A673 (cell line): ENCODE results near the gene EHD4. TPM values are rescaled to one million over a fixed set of nuclear protein-coding genes. Genes with fewer than 3 reads are reported as not detected.

Experiments
- BruUV-seq: library from RNA; stranded (reverse); fragments of 400-500 nt; replicated peaks from 2 replicates; lab custom pipeline; 2021; lab: Mats Ljungman, UMichigan
- CTCF ChIA-PET: fragments of 300-600 bp; sonication (Branson Sonifier 250); formaldehyde crosslinking; loops from one replicate; lab custom pipeline; 2022; ENCODE audit warnings: antibody characterized with exemption; lab: Charles Lee
- POLR2A ChIA-PET: fragments of 300-600 bp; sonication (Branson Sonifier 250); formaldehyde crosslinking; loops from one replicate; lab custom pipeline; 2022; ENCODE audit warnings: antibody characterized with exemption; ENCODE audit not compliant: low non-redundant PET; lab: Charles Lee
- DNase-seq: peaks from one replicate; pipeline ENCODE4 v3.0.0-alpha.2; 2015; ENCODE audit warnings: low spot score
- H3K27ac ChIP-seq: fragments of 200-600 bp; sonication (generic); 2 replicates; pipeline ENCODE4 v1.5.1; 2016; ENCODE audit warnings: mixed run types, low read depth, mild to moderate bottlenecking, mixed read lengths, antibody characterized with exemption, low read length; ENCODE audit not compliant: poor library complexity, severe bottlenecking
- H3K27me3 ChIP-seq: fragments of 200-600 bp; sonication (generic); replicated peaks from 2 replicates; pipeline ENCODE4 v1.6.1; 2017; ENCODE audit warnings: mixed run types, low read depth, mild to moderate bottlenecking, mixed read lengths, antibody characterized with exemption, low read length; ENCODE audit not compliant: insufficient read depth, poor library complexity
- H3K36me3 ChIP-seq: fragments of 200-600 bp; sonication (generic); 2 replicates; pipeline ENCODE4 v1.6.1; 2016; ENCODE audit warnings: mixed run types, mild to moderate bottlenecking, mixed read lengths, antibody characterized with exemption, low read length; ENCODE audit not compliant: insufficient read depth, poor library complexity, severe bottlenecking
- H3K4me1 ChIP-seq: fragments of 200-600 bp; sonication (generic); 2 replicates; pipeline ENCODE4 v1.6.1; 2017; ENCODE audit warnings: mixed run types, mild to moderate bottlenecking, mixed read lengths, antibody characterized with exemption, low read length; ENCODE audit not compliant: insufficient read depth, poor library complexity, severe bottlenecking
- H3K4me3 ChIP-seq: fragments of 200-600 bp; sonication (generic); 2 replicates; pipeline ENCODE4 v1.5.1; 2016; ENCODE audit warnings: low read depth, mixed run types, mild to moderate bottlenecking, mixed read lengths, low read length; ENCODE audit not compliant: poor library complexity, severe bottlenecking
- H3K9me3 ChIP-seq: fragments of 200-600 bp; sonication (generic); 2 replicates; pipeline ENCODE4 v1.6.1; 2016; ENCODE audit warnings: mixed run types, low read depth, mild to moderate bottlenecking, mixed read lengths, antibody characterized with exemption, low read length; ENCODE audit not compliant: poor library complexity, severe bottlenecking
- CTCF ChIP-seq: fragments of 300-800, 200-600 bp; sonication (generic); conservative IDR thresholded peaks from 2 replicates; pipeline ENCODE4 v1.5.1; 2017; ENCODE audit warnings: low read depth, mild to moderate bottlenecking, antibody characterized with exemption, low read length, moderate library complexity, mixed read lengths
- EZH2 ChIP-seq: fragments of 200-600 bp; sonication (generic); IDR thresholded peaks from 2 replicates; pipeline ENCODE4 v1.6.1; 2017; ENCODE audit warnings: borderline replicate concordance, low read depth, mild to moderate bottlenecking, mixed read lengths, antibody characterized with exemption, low read length; ENCODE audit not compliant: poor library complexity, severe bottlenecking
- intact Hi-C: fragments of 100-400 bp; cut with micrococcal nuclease; formaldehyde crosslinking; loops from one replicate; pipeline ENCODE4 v1.10.0; 2022; ENCODE audit not compliant: unreplicated experiment
- total RNA-seq: library from RNA; stranded (reverse); gene quantifications from 2 replicates; pipeline ENCODE4 v1.2.3, GENCODE V29; 2021

The EHD4 gene
- total RNA-seq, 1 experiment from 2014 or later: 29.4 TPM

DNA sequence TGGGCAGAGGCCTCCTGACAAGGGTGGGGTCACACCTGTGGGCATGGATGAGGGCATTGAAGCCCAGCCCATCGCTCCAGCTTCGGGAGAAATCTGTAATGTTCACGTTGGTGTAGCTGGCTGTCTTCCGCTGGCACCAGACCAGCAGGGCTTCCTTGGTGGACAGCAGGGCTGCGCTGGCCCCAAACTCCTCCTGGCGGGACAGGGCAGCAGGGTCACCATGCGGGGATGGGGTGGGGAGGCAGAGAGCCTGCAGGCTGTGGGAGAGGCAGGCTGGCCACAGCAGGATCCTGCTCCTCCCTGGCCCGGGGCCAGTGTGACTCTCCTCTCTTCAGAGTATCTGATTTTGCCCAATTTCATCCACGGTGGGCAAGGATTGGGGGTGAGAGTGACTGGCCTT, 84.5 kb downstream of the EHD4 start:
- Histone ChIP-seq H3K4me3 (no peak overlapping the region), H3K4me1 (no peaks in the 10 kb centered on the region), H3K27me3 (no peaks in the 10 kb centered on the region), H3K27ac (no peak overlapping the region), H3K36me3 (no peaks in the 10 kb centered on the region), H3K9me3 (no peaks in the 10 kb centered on the region)
- TF ChIP-seq CTCF (no peak), EZH2 (no peak)
- no TSS peak for BruUV-seq
- POLR2A ChIA-PET: no interaction called here
- CTCF ChIA-PET: no interaction called here
- DNase-seq: no peak
- intact Hi-C loops: no loop called here

- Histone ChIP-seq H3K4me1 (no peaks in the 10 kb centered on the region), H3K9me3 (no peaks in the 10 kb centered on the region), H3K4me3 (no peak overlapping the region), H3K36me3 (no peaks in the 10 kb centered on the region), H3K27ac (no peak overlapping the region), H3K27me3 (no peaks in the 10 kb centered on the region)
- ChIA-PET CTCF (no interaction called here), POLR2A (interaction anchor here (0.5 kb wide), 1 partner anchor 570 kb away, joined by 3 read pairs; no protein-coding TSS in a partner anchor)
- DNase-seq: no peak
- BruUV-seq: no TSS peak
- TF ChIP-seq CTCF (no peak), EZH2 (no peak)
- intact Hi-C loops: no loop called here
Observed at GRCh38 chr15:41887161-41887560, 85.2 kb downstream of the EHD4 start.

DNA sequence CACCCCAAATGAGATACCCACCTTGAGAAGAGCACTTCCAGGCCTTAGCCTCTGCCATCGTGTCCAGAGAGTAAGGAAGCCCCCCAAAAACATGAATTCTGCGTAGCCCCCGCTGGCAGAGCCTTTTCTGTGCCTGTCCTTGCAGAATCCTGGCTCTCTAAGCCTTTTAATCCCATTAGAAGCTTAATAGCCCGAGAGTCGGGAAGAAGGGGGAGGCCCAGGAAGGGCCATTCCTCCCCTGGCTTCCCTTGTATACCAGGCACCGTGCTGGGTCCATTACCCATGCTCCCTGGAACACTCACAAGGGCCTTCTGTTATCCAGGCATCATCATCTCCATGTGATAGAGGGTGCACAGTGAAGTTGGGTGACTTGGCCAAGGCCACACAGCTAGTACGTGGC, 85.6 kb downstream of the EHD4 start:
- intact Hi-C loops: no loop called here
- Histone ChIP-seq H3K9me3 (no peaks in the 10 kb centered on the region), H3K4me1 (no peaks in the 10 kb centered on the region), H3K36me3 (no peaks in the 10 kb centered on the region), H3K4me3 (no peak overlapping the region), H3K27me3 (no peaks in the 10 kb centered on the region), H3K27ac (no peak overlapping the region)
- DNase-seq: peak; percentile 35
- ChIA-PET CTCF (no interaction called here), POLR2A (interaction anchor here (0.5 kb wide), 1 partner anchor 570 kb away, joined by 3 read pairs; no protein-coding TSS in a partner anchor)
- TF ChIP-seq CTCF (no peak), EZH2 (no peak)
- no TSS peak for BruUV-seq
